Uterus (tissue), 4 donors: ENCODE results near the gene ISOC2. TPM values are rescaled to one million over a fixed set of nuclear protein-coding genes. Genes with fewer than 3 reads are reported as not detected.

ENCODE experiments used
- DNase-seq, 2 donors: peaks; one replicate each; pipeline ENCODE4 v3.0.0-alpha.2; 2019 to 2020
- H3K27ac ChIP-seq, 2 donors: fragments of 200-600 bp; sonication (generic); 1 replicate in 1 of 2; 2 replicates in 1 of 2; pipeline ENCODE4 v1.5.1; 2016 to 2018
- H3K27me3 ChIP-seq, 2 donors: fragments of 200-600 bp; sonication (generic); one replicate each; pipeline ENCODE4 v1.5.1; 2018 to 2019; ENCODE audit warnings: control low read depth in 1 of 2
- H3K36me3 ChIP-seq, 2 donors: fragments of 200-600 bp; sonication (generic); one replicate each; pipeline ENCODE4 v1.5.1; 2019; ENCODE audit warnings: control low read depth in 1 of 2
- H3K4me1 ChIP-seq, 2 donors: fragments of 200-600 bp; sonication (generic); one replicate each; pipeline ENCODE4 v1.5.1; 2018 to 2019; ENCODE audit warnings: control low read depth in 1 of 2
- H3K4me3 ChIP-seq, 2 donors: fragments of 200-600 bp; sonication (generic); 1 replicate in 1 of 2; 2 replicates in 1 of 2; pipeline ENCODE4 v1.5.1; 2018 to 2019; ENCODE audit warnings: mild to moderate bottlenecking in 1 of 2
- H3K9me3 ChIP-seq, 2 donors: fragments of 200-600 bp; sonication (generic); one replicate each; pipeline ENCODE4 v1.5.1; 2019; ENCODE audit warnings: control low read depth in 1 of 2
- POLR2A ChIP-seq, 2 donors: fragments of 450-650 bp; IDR thresholded peaks; one replicate each; pipeline ENCODE4 v1.6.1; 2016; ENCODE audit warnings: antibody characterized with exemption in 2 of 2, mild to moderate bottlenecking in 1 of 2, moderate library complexity in 1 of 2
- intact Hi-C: fragments of 100-400 bp; cut with DNase I; formaldehyde crosslinking; loops from one replicate; pipeline ENCODE4 v1.15.1; 2023; ENCODE audit warnings: low total_unique reads
- total RNA-seq, 4 donors: library from RNA; depleted of rRNA in 3 of 4; stranded (reverse); fragments of >200 nt in 3 of 4; gene quantifications; one replicate each; pipeline versions ENCODE4 v1.1.0 to v1.2.4, GENCODE V29; 2014 to 2023
- TF ChIP-seq, protein P1 (sequence below), 4 experiments: fragments of 200-600 bp in 2 of 4; fragments of 450-650 bp in 2 of 4; sonication (generic) in 2 of 4; IDR thresholded peaks; one replicate each; pipeline ENCODE4 v1.5.1; 2016 to 2019; ENCODE audit warnings: antibody characterized with exemption in 4 of 4, mild to moderate bottlenecking in 2 of 4, moderate library complexity in 1 of 4
- donor health status: DM: yes; HTN: yes; CAD: no.

Gene ISOC2
- total RNA-seq, 4 donors from 2014 or later, result 1.2 to 78.6 (median 23.8) TPM

DNA sequence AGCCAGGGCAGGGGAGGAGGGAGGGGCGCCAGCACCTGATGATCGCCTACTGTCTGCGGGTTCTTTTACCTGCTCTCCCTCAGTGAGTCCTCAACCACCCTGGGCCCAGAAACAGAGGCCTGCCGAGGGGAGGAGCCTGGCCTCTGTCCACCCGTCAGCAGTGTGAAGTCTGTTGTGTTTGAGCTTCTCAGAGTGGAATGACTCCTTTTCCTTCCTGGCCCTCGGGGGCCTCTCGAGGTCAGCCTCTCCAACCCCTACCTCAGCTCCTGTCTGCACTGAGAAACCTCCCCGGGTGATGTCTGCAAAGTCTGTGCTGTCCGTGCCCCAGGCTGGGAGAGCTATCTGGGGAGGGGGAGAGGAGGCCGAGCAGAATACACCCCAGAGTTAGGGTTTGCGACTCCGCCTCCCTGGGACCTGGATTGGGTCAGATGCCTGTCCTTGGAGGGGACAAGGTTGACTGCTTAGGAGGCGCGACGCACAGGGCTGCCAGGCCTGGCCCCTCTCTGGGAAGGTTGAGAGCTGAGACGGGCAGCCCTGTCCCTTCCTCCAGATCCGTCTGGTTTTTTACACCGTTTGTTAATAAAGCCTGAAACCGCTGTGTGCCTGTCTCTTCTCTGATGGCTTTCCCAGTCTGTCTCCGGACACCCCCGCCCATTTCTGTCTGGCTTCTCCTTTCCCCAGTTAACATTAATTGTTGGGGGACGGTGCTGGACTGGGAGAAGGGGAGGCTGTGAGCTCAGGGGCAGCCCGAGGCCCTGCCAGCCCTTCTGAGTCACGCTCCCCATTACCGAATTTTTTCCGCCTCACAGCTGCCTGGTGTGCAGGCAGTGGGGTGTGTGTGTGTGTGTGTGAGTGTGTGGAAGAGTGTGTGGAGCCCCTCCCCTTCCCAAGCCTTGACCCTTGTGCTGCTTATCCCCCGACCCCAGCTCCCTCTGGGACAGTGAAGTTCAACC, 25.8 kb upstream of the ISOC2 start:
- no peak overlapping the region for H3K4me3 ChIP-seq

DNA sequence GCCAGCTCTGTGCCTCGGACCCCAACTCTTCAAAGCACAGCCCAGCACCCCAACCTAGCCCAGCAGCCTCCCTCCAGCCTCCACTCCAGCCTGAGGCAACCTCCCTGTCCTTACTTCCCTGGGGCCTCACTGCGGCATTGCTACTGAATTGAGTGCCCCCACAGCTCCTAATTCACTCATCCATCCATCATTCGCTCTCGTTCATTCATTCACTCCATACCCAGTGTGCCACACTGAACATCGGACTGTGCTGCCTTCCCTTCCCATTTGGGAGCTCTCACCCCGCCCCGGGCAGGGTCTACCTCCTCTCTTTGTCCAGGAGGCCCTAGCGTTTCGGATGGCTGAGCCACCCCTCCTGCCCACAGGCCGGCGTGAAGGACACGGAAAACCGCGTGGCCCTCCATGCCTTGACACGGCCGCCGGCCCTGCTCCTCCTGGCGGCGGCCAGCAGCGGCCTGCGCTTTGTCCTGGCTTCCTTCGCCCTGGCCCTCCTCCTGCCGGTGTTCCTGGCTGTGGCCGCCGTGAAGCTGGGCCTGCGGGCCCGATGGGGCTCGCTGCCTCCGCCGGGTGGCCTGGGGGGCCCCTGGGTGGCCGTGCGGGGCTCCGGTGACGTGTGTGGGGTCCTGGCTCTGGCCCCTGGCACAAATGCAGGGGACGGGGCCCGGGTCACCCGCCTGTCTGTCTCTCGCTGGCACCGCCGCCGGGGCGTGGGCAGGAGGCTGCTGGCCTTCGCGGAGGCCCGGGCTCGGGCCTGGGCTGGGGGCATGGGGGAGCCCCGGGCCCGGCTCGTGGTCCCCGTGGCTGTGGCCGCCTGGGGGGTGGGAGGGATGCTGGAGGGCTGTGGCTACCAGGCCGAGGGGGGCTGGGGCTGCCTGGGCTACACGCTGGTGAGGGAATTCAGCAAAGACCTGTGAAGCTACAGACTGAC, 24.9 kb upstream of the ISOC2 start:
- Histone ChIP-seq H3K4me3 (peak overlapping the region in 1 of 2 donors; percentile 4), H3K4me1 (peaks cover 5 to 32% of the 10 kb centered on the region in 2 donors), H3K27ac (peak overlapping the region; percentile 96 to 99)

More for the DNA sequence above, 25.8 kb upstream of the ISOC2 start:
- Histone ChIP-seq H3K9me3 (no peaks in the 10 kb centered on the region), H3K27me3 (no peaks in the 10 kb centered on the region), H3K27ac (peak overlapping the region; percentile 96 to 99), H3K36me3 (no peaks in the 10 kb centered on the region), H3K4me1 (peaks cover 13 to 31% of the 10 kb centered on the region in 2 donors)
- intact Hi-C loops, result no loop called here
- TF ChIP-seq, protein P1, sequence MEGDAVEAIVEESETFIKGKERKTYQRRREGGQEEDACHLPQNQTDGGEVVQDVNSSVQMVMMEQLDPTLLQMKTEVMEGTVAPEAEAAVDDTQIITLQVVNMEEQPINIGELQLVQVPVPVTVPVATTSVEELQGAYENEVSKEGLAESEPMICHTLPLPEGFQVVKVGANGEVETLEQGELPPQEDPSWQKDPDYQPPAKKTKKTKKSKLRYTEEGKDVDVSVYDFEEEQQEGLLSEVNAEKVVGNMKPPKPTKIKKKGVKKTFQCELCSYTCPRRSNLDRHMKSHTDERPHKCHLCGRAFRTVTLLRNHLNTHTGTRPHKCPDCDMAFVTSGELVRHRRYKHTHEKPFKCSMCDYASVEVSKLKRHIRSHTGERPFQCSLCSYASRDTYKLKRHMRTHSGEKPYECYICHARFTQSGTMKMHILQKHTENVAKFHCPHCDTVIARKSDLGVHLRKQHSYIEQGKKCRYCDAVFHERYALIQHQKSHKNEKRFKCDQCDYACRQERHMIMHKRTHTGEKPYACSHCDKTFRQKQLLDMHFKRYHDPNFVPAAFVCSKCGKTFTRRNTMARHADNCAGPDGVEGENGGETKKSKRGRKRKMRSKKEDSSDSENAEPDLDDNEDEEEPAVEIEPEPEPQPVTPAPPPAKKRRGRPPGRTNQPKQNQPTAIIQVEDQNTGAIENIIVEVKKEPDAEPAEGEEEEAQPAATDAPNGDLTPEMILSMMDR (IDR thresholded peaks at IDR 0.05), result no peak
- peak; percentile 54 to 58 for TF ChIP-seq POLR2A (IDR thresholded peaks at IDR 0.05)
- DNase-seq, result peak; percentile 93 to 94

DNA sequence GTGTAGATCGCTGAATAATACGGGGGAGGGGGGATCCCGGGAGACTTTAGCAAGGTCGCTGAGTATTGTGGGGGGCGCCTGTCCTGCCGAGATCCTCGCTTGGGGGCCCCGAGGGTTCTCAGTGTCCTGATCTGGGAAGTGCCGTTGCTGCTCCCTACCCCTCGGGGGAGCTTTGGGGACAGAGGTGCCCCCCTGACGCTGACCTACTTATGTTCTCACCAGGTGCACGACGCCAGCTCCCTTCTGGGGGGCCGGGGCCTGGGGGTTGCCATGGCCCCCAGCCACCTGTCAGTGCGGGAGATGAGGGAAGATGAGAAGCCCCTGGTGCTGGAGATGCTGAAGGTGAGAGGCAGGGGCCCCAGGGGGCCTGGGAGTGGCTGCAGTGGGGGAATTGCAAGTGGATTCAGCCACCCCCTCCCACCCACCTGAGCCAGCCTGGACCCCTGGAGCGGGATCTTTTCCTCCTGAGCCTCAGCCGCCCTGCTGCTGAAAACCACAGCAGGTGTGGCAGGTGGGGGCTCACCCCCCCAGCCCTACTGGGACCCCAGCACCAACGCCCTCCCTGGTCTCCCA, 24.1 kb upstream of the ISOC2 start:
- TF ChIP-seq, protein P1 (IDR thresholded peaks at IDR 0.05), result no peak
- TF ChIP-seq POLR2A (IDR thresholded peaks at IDR 0.05), result no peak
- intact Hi-C loops, result no loop called here
- Histone ChIP-seq H3K4me3 (peak overlapping the region; percentile 42 to 58), H3K36me3 (no peaks in the 10 kb centered on the region), H3K9me3 (no peaks in the 10 kb centered on the region), H3K27me3 (no peaks in the 10 kb centered on the region), H3K4me1 (peaks cover 5 to 32% of the 10 kb centered on the region in 2 donors), H3K27ac (peak overlapping the region; percentile 96 to 99)
- peak in 1 of 2 donors; percentile 40 for DNase-seq

More for the DNA sequence above, 24.9 kb upstream of the ISOC2 start:
- DNase-seq, result peak; percentile 45 to 67
- intact Hi-C loops, result no loop called here
- H3K9me3 ChIP-seq, result no peaks in the 10 kb centered on the region
- no peaks in the 10 kb centered on the region for H3K36me3 ChIP-seq
- no peaks in the 10 kb centered on the region for H3K27me3 ChIP-seq
- TF ChIP-seq POLR2A (IDR thresholded peaks at IDR 0.05), result no peak
- TF ChIP-seq, protein P1 (IDR thresholded peaks at IDR 0.05), result peak in 3 of 4 experiments; percentile 16 to 51 (median 24)

DNA sequence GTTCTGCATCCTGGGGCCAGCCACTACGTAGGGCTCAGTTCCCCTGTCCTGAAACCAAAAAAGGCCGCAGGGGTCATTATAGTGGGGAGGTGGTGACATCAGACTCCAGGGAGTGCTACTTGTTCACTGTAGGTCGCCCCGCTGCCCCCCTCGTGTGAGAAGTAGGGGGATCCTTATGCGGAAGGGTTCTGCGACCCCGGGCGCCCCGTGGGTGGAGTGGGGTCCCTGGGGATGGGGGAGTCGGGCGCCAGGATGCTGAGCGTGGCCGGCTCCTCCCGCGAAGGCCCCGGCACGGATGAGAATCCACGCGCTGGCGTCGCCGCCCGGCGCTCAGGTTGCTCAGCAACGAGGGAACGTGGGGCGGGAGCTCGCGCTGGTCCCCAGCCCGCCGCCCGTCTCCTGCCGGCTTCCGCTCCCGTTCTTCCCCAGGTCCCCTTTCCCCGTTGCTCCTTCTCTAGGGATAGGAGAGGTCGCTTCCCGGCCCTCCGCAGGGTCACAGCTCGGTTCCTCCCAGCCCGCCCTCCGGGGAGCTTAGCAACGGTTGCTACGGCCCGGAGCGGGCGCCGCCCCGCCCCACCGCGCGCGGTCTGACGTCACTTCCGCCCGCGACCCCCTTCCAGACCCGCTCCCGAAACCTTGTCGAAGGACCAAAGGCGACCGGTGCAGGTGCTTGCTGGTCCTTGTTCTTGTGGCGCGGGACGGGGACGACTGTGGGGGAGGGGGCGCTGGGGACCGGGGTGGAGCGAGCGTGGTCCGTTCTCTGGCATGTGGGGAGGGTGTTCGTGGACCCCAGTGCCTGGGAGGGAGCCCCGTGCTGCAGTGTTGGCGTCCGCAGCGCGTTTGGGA, 23.4 kb upstream of the ISOC2 start, which contains the start of gene NAT14:
TSS of gene NAT14 (plus strand) at position 596 of the 846 bp plus-strand sequence. CDS start 521 bp downstream, outside the sequence.
- TF ChIP-seq, protein P1 (IDR thresholded peaks at IDR 0.05), result no peak
- peak in 1 of 2 donors; percentile 39 for TF ChIP-seq POLR2A (IDR thresholded peaks at IDR 0.05)
- peak; percentile 61 to 76 for DNase-seq
- H3K27ac ChIP-seq, result peak within 1 kb of the TSS; percentile 96 to 99
- H3K36me3 ChIP-seq, result no peaks in the 10 kb centered on the region
- H3K27me3 ChIP-seq, result no peaks in the 10 kb centered on the region
- peaks cover 5 to 32% of the 10 kb centered on the region in 2 donors for H3K4me1 ChIP-seq
- peak within 1 kb of the TSS; percentile 42 to 58 for H3K4me3 ChIP-seq
- H3K9me3 ChIP-seq, result no peaks in the 10 kb centered on the region
- intact Hi-C loops, result no loop called here
